Chondrocyte (in vitro differentiated cells): Measurements from ENCODE around the gene ASCC2. TPM values are rescaled to one million over a fixed set of nuclear protein-coding genes. Genes with fewer than 3 reads are reported as not detected.
"Not testable (repeated sequence)": the region's sequence is repeated elsewhere in the genome, so short reads cannot be mapped to it uniquely, and the experiment has no call there.

Source experiments
- DNase-seq: peaks from one replicate; pipeline ENCODE4 v3.0.0; 2021; ENCODE audit warnings: mixed read lengths, low spot score
- H3K27ac Mint-ChIP-seq: one replicate; pipeline ENCODE4 v1.8.0; 2021; ENCODE audit warnings: mild to moderate bottlenecking, moderate library complexity, mixed read lengths; ENCODE audit not compliant: unreplicated experiment
- H3K27me3 Mint-ChIP-seq: 2 replicates; pipeline ENCODE4 v1.8.0; 2021; ENCODE audit warnings: low read depth, mixed read lengths
- H3K36me3 Mint-ChIP-seq: 2 replicates; pipeline ENCODE4 v1.8.0; 2021; ENCODE audit warnings: low read depth, mixed read lengths
- H3K4me1 Mint-ChIP-seq: 2 replicates; pipeline ENCODE4 v1.8.0; 2021; ENCODE audit warnings: low read depth, mild to moderate bottlenecking, mixed read lengths
- H3K4me3 Mint-ChIP-seq: one replicate; pipeline ENCODE4 v1.8.0; 2021; ENCODE audit warnings: mild to moderate bottlenecking, moderate library complexity, mixed read lengths; ENCODE audit not compliant: unreplicated experiment
- H3K9me3 Mint-ChIP-seq: 2 replicates; pipeline ENCODE4 v1.8.0; 2021; ENCODE audit warnings: low read depth, mixed read lengths
- CTCF ChIP-seq: fragments of 200-600 bp; sonication (generic); IDR thresholded peaks from 2 replicates; pipeline ENCODE4 v1.5.0; 2021; ENCODE audit warnings: antibody characterized with exemption, mild to moderate bottlenecking, moderate library complexity
- total RNA-seq: library from RNA; stranded (reverse); gene quantifications from 3 replicates; pipeline ENCODE4 v1.2.1, GENCODE V29; 2021

Gene ASCC2
- total RNA-seq, 1 donor from 2014 or later = 43.2 TPM

GRCh38 chr22:29867851-29868250 lies 29.8 kb upstream of the ASCC2 start:
- H3K27ac Mint-ChIP-seq = no peak overlapping the region
- no peaks in the 10 kb centered on the region for H3K9me3 Mint-ChIP-seq
- no peak overlapping the region for H3K4me3 Mint-ChIP-seq
- no peak for DNase-seq
- H3K4me1 Mint-ChIP-seq = peaks cover 19% of the 10 kb centered on the region
- no peaks in the 10 kb centered on the region for H3K36me3 Mint-ChIP-seq
- TF ChIP-seq CTCF = no peak
- no peaks in the 10 kb centered on the region for H3K27me3 Mint-ChIP-seq

GRCh38 chr22:29867260-29867659 lies 29.2 kb upstream of the ASCC2 start:
- no peak overlapping the region for H3K4me3 Mint-ChIP-seq
- H3K9me3 Mint-ChIP-seq = no peaks in the 10 kb centered on the region
- no peak for TF ChIP-seq CTCF
- no peak for DNase-seq
- peaks cover 19% of the 10 kb centered on the region for H3K4me1 Mint-ChIP-seq
- H3K27ac Mint-ChIP-seq = no peak overlapping the region
- no peaks in the 10 kb centered on the region for H3K27me3 Mint-ChIP-seq
- H3K36me3 Mint-ChIP-seq = no peaks in the 10 kb centered on the region

DNA sequence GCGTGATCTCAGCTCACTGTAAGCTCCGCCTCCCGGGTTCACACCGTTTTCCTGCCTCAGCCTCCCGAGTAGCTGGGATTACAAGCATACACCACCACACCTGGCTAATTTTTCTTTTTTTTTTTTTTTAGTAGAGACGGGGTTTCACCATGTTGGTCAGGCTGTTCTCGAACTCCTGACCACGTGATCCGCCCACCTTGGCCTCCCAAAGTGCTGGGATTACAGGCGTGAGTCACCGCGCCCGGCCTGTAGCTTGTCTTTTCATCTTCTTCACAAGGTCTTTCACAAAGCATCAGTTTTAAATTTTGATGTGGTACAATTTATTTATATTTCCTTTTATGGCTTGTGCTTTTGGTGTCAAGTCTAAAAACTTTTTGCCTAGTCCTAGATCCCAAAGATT lies 27.5 kb upstream of the ASCC2 start:
- H3K9me3 Mint-ChIP-seq, H3K4me3 Mint-ChIP-seq, H3K27ac Mint-ChIP-seq, H3K4me1 Mint-ChIP-seq, H3K36me3 Mint-ChIP-seq, DNase-seq, H3K27me3 Mint-ChIP-seq: not testable (repeated sequence)

DNA sequence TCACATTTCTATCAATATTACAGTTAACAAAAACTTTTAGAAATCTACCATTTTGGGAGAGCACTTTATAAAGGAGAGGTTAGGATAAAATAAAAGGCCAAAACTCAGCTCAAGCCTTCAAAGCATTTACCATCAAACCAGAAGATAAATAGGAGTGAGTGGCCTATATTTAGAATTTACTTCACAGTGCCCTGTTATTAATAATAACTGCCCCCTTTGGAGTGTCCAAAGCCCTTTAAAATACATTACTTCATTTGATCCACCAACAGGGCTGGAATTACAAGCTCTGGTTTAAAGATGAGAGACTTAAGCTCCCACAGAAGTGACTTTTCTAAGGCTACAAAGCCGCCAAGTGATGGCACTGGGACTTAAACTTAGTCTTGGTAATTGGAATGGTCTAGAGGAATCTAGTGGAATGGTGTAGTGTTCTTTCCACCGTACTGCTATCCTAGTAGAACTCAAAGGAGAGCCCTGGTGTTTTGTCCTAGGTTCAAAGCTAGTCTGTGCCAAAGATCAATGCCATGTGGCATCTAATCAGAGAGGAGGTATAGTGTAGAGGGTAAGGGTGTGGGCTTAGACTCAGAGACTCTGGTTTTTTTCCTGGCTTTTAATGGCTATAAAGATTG lies 23.7 kb upstream of the ASCC2 start:
- no peaks in the 10 kb centered on the region for H3K9me3 Mint-ChIP-seq
- no peak overlapping the region for H3K4me3 Mint-ChIP-seq
- no peak overlapping the region for H3K27ac Mint-ChIP-seq
- H3K36me3 Mint-ChIP-seq = no peaks in the 10 kb centered on the region
- TF ChIP-seq CTCF = no peak
- no peak for DNase-seq
- no peaks in the 10 kb centered on the region for H3K4me1 Mint-ChIP-seq
- H3K27me3 Mint-ChIP-seq = no peaks in the 10 kb centered on the region

- TF ChIP-seq CTCF = no peak
- Mint-ChIP-seq H3K27me3 (no peaks in the 10 kb centered on the region), H3K36me3 (no peaks in the 10 kb centered on the region), H3K4me1 (no peaks in the 10 kb centered on the region), H3K9me3 (no peaks in the 10 kb centered on the region), H3K4me3 (no peak overlapping the region), H3K27ac (no peak overlapping the region)
- DNase-seq = no peak
These were observed 22.1 kb upstream of the ASCC2 start for GRCh38 chr22:29860006-29860766.

GRCh38 chr22:29859030-29859429 lies 21.0 kb upstream of the ASCC2 start:
- not testable (repeated sequence) for H3K27ac Mint-ChIP-seq, DNase-seq, H3K4me3 Mint-ChIP-seq, H3K27me3 Mint-ChIP-seq, H3K9me3 Mint-ChIP-seq, H3K36me3 Mint-ChIP-seq, H3K4me1 Mint-ChIP-seq
